ENCODE results near the gene TMCC2. TPM values are rescaled to one million over a fixed set of nuclear protein-coding genes. Genes with fewer than 3 reads are reported as not detected.

TMCC2 gene
- total RNA-seq, 1 donor from 2014 or later = 7.1 TPM

DNA sequence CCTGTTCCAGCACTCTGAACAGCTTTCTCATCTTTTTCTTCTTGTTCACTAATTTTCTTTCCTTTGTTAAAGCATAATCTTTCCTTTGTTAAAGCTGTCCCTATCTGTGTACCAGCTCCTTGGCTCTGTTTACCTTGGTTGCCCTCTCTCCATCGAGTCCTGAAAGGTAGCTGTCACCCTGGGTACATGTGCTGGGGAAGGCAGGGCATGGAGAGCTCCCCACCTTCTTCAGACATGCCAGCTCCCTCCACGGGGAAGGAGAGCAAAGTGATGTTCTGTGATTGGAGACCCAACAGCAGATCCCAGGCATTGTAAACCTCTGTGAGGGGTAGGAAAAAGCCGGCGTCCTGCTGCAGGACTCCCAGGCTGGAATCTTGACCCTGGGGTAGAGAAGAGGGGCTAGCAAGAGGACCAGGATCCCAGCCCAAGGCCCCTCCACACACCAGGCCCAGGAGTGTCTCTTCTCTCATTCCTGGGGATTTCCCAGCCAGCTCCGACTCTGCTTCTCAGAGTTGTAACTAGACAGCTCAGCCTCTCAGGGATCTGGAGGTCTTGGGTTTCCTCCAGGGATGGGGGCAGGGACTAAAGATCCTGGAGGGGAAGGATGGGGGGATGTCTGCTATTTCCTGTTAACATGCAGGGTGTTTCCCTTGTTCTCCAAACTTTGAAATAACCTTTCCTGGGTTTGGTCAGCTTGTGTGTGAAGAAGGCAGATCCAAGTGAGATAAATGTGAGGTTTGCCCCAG lies 34.4 kb downstream of the TMCC2 start:
- no peaks in the 10 kb centered on the region for H3K27me3 ChIP-seq
- peaks cover 31% of the 10 kb centered on the region for H3K4me1 ChIP-seq
- peak overlapping the region; percentile 7 for H3K4me2 ChIP-seq
- H3F3A ChIP-seq (ENCODE audit: low read depth) = peaks cover 3% of the 10 kb centered on the region
- peaks cover 9% of the 10 kb centered on the region for H4K20me1 ChIP-seq (ENCODE audit: low read depth)
- DNase-seq (ENCODE audit: low spot score) = no peak
- no peak overlapping the region for H2AFZ ChIP-seq (replicated peaks)
- H3K36me3 ChIP-seq = no peaks in the 10 kb centered on the region
- Mint-ChIP-seq H3K27ac (peak overlapping the region; percentile 85), H3K36me3 (no peaks in the 10 kb centered on the region), H3K9me3 (no peaks in the 10 kb centered on the region), H3K4me3 (no peak overlapping the region), H3K27me3 (ENCODE audit: insufficient read depth, low read depth) (no peaks in the 10 kb centered on the region), H3K4me1 (peaks cover 25% of the 10 kb centered on the region)
- no peak overlapping the region for H3K9ac ChIP-seq
- no peaks in the 10 kb centered on the region for H3K79me2 ChIP-seq (ENCODE audit: low read depth)
- no peaks in the 10 kb centered on the region for H3K9me3 ChIP-seq (ENCODE audit: low read depth)
- no peak overlapping the region for H3K4me3 ChIP-seq
- no peak overlapping the region for H3K27ac ChIP-seq
- TF ChIP-seq EZH2 (IDR thresholded peaks at IDR 0.05) (no peak), EZH2phosphoT487 (IDR thresholded peaks at IDR 0.05) (no peak)
- TF ChIP-seq, protein P1, sequence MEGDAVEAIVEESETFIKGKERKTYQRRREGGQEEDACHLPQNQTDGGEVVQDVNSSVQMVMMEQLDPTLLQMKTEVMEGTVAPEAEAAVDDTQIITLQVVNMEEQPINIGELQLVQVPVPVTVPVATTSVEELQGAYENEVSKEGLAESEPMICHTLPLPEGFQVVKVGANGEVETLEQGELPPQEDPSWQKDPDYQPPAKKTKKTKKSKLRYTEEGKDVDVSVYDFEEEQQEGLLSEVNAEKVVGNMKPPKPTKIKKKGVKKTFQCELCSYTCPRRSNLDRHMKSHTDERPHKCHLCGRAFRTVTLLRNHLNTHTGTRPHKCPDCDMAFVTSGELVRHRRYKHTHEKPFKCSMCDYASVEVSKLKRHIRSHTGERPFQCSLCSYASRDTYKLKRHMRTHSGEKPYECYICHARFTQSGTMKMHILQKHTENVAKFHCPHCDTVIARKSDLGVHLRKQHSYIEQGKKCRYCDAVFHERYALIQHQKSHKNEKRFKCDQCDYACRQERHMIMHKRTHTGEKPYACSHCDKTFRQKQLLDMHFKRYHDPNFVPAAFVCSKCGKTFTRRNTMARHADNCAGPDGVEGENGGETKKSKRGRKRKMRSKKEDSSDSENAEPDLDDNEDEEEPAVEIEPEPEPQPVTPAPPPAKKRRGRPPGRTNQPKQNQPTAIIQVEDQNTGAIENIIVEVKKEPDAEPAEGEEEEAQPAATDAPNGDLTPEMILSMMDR (IDR thresholded peaks at IDR 0.05) = no peak

DNA sequence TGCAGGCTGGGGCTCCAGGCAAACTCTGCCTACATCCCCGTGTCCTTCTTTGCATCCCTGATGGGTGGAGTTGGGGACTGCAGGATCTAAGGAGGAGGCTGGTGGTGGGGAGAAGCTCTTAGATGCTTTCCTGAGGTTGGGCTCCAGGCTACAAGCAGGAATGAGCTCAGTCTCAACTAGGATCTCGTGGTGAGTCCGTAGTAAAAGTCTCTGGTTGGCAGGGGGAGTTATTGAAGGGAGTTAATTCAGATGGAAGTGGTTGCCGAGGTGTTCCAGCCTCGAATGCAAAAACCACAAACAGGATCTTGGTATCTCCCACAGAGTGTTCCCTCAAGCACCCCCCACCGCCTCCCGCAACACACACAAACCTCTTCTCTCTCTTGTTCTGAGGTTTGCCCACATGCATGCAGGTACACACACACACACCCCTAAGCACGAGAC lies 35.0 kb downstream of the TMCC2 start:
- H2AFZ ChIP-seq (replicated peaks) = no peak overlapping the region
- peak overlapping the region; percentile 41 for H3K4me3 Mint-ChIP-seq

DNA sequence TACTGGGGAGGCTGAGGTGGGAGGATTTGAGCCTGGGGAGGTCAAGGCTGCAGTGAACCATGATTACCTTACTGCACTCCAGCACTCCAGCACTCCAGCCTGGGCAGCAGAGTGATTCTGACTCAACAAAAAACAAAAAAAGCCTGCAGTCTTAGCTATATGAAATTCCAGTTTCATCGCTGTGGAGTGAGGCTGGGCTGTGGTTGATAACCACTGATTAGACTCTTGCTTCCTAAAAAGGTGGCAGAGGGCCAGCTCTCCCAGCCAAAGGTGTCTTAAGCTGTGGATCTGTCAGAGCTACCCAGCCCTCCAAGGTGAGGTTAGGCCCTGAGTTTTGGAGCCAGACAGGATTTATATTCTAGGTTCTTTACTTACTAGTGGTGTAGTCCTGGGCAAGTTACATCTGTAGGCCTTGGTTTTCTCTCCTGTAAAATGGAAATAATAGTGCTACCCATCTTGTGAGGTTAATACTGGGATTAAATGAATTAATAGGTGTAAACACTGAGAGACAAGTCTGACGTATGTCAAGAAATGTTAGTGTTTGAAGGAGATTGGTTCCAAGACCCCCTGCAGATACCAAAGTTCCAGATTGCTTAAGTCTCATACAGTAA lies 35.9 kb downstream of the TMCC2 start:
- Histone ChIP-seq H3K27ac (no peak overlapping the region), H3K4me1 (peaks cover 21% of the 10 kb centered on the region), H3K9me3 (ENCODE audit: low read depth) (no peaks in the 10 kb centered on the region), H4K20me1 (ENCODE audit: low read depth) (peaks cover 6% of the 10 kb centered on the region), H3K79me2 (ENCODE audit: low read depth) (no peaks in the 10 kb centered on the region), H3K36me3 (no peaks in the 10 kb centered on the region), H3F3A (ENCODE audit: low read depth) (peaks cover 3% of the 10 kb centered on the region), H2AFZ (replicated peaks) (no peak overlapping the region), H3K9ac (no peak overlapping the region), H3K4me2 (no peak overlapping the region), H3K4me3 (no peak overlapping the region), H3K27me3 (no peaks in the 10 kb centered on the region)
- H3K27ac Mint-ChIP-seq = no peak overlapping the region
- H3K36me3 Mint-ChIP-seq = no peaks in the 10 kb centered on the region
- no peaks in the 10 kb centered on the region for H3K9me3 Mint-ChIP-seq
- DNase-seq (ENCODE audit: low spot score) = no peak
- H3K27me3 Mint-ChIP-seq (ENCODE audit: insufficient read depth, low read depth) = peaks cover 4% of the 10 kb centered on the region
- no peak overlapping the region for H3K4me3 Mint-ChIP-seq
- TF ChIP-seq EZH2phosphoT487 (IDR thresholded peaks at IDR 0.05) (no peak), EZH2 (IDR thresholded peaks at IDR 0.05) (no peak)
- TF ChIP-seq, protein P1 (IDR thresholded peaks at IDR 0.05) = no peak
- H3K4me1 Mint-ChIP-seq = peaks cover 34% of the 10 kb centered on the region

More for the DNA sequence above, 35.0 kb downstream of the TMCC2 start:
- no peaks in the 10 kb centered on the region for H3K9me3 Mint-ChIP-seq
- no peaks in the 10 kb centered on the region for H3K36me3 ChIP-seq
- H3K4me1 Mint-ChIP-seq = peaks cover 31% of the 10 kb centered on the region
- no peak overlapping the region for H3K9ac ChIP-seq
- TF ChIP-seq EZH2phosphoT487 (IDR thresholded peaks at IDR 0.05) = no peak
- TF ChIP-seq, protein P1 (IDR thresholded peaks at IDR 0.05) = no peak
- TF ChIP-seq EZH2 (IDR thresholded peaks at IDR 0.05) = no peak
- H3K4me1 ChIP-seq = peaks cover 31% of the 10 kb centered on the region
- peaks cover 6% of the 10 kb centered on the region for H4K20me1 ChIP-seq (ENCODE audit: low read depth)
- no peak for DNase-seq (ENCODE audit: low spot score)
- H3K27ac ChIP-seq = no peak overlapping the region
- H3K27me3 ChIP-seq = no peaks in the 10 kb centered on the region
- H3K27me3 Mint-ChIP-seq (ENCODE audit: insufficient read depth, low read depth) = peaks cover under 1% of the 10 kb centered on the region
- peaks cover 3% of the 10 kb centered on the region for H3F3A ChIP-seq (ENCODE audit: low read depth)
- H3K79me2 ChIP-seq (ENCODE audit: low read depth) = no peaks in the 10 kb centered on the region
- H3K4me3 ChIP-seq = no peak overlapping the region
- H3K4me2 ChIP-seq = peak overlapping the region; percentile 7
- H3K36me3 Mint-ChIP-seq = no peaks in the 10 kb centered on the region
- H3K27ac Mint-ChIP-seq = no peak overlapping the region
- no peaks in the 10 kb centered on the region for H3K9me3 ChIP-seq (ENCODE audit: low read depth)

Data from neural progenitor cell (in vitro differentiated cells).